HG02678 (cell line): ENCODE measurements around the gene DPEP3.
"Not testable (repeated sequence)": the region's sequence is repeated elsewhere in the genome, so short reads cannot be mapped to it uniquely, and the experiment has no call there.

ENCODE experiments used
- ATAC-seq: cut with Tn5 transposase; IDR thresholded peaks from one replicate; pipeline ENCODE4 v1.9.1; 2021; ENCODE audit warnings: mild to moderate bottlenecking, moderate library complexity; ENCODE audit not compliant: unreplicated experiment

The DPEP3 gene

DNA sequence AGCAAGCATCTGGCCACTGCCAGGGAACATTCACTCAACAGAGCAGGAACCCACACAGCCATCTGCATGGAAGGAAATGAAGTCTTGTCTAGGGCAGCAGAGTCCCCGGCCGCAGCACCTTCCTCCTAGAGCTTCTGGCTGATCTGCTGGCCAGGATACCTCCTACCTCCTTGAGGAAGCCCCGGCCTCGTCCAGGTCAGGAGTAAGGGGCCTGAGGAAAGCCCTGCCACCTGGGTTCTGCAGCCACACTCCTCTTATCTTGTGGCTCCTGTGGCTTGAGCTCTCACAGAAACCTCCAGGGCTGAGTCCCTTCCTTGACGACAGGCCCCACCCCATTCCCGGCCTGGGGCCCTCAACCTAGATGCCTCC, 13.7 kb upstream of the DPEP3 start:
- ATAC-seq = not testable (repeated sequence)

DNA sequence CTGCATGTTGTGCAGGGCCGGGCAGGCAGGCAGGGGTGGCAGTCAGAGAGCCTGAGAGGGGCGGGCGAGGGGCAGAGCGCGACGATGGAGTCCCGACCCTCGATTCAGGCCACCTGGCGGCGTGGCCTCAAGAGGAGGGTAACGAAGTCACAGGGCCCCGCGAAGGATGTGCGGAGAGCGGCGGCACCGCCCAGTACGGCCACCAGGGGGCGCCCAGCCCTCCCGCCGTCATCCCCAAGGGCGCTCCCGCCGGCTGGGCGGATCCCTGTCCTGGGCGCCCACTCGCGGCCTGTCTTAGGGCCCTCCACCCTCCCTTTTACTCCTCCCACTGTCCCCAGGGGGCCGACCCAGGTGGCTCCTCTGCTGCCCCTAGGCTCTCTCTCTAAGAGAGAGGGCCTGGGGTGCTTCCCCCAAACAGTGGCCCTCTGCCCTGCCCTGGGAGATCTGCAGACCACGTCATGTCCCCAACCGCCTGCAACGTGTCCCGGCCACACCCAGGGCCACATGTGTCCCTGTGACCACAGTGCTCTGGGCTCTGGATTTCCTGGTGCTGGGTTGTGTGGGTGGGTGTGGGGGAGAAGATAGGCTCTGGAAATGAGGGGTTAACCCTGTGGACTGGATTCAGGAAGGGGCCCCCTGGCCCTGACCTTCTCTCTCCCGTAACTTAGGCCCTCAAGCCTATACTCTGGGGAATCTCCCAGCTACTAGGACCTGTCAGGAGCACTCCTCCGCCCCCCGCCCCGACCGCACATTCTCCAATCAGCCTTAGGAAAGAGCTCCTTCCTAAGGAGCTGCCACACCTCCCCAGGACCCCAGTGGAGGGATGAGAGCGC, 13.1 kb upstream of the DPEP3 start:
- ATAC-seq = peak; percentile 73

GRCh38 chr16:67992661-67993206, 12.4 kb upstream of the DPEP3 start:
- ATAC-seq = no peak

DNA sequence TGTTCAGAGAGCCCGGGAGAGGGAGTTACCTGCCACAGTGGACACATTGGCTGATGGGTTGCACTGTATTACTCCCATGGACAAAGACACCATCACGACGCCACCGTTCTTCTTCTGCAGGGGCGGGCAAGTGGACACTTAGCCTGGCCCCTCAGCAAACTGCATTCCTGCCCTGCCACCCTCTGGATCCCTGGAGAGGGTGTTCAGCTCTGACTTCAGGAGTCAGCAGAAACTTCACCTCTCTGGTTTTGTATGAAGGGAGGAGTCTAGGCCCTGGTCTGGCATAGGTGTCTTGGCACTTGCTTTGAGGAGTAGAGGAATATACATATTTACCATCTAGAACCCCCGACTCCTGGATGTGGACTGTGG, 9.7 kb upstream of the DPEP3 start:
- ATAC-seq = no peak

GRCh38 chr16:67989322-67990017, 9.2 kb upstream of the DPEP3 start:
- ATAC-seq = no peak

DNA sequence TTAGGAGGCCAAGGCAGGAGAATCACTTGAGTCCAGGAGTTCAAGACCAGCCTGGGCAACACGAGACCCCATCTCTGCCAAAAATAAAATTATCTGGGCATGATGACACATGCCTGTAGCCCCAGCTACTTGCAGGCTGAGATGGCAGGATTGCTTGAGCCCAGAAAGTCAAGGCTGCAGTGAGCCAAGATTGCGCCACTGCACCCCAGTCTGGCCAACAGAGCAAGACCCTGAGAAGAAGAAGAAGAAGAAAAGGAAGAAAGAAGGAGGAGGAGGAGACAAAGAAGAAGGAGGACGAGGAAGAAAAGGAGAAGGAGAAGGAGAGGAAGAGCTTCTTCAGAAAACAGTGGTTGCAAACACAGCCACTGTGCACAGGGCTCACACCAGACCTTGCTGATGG, 8.4 kb upstream of the DPEP3 start:
- ATAC-seq = no peak

DNA sequence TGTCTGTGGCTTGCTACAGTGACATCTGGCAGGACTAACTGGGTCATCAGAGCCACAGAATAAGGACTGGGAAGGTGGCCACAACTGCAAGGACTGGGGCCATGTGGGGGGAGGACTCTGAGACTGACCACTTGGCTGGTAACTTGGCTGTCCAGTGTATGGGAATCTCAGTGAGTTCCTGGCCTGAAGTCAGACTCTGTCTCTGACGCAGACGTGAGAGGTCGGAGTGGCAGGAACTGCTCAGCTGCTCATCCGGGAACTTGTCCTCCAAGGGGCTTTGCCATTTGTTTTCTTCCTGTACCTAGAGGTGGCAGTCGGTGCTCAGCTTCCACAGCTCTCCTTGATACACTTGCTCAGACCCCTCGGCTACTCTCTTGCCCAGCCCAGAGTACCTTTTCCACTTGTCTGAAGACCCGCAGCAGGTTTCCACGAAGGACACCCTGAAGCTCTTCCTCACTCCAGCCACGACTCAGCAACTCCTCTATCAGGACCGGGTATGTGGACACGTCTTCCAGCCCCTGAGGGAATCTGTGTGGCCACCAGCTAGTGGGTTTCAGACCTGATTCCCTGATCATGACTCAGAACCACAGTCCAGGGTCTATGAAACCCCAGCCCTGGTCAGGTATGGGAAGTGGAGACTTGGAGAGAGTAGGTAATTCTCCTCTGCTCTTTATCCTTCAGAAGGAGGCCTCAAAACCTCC, 7.3 kb upstream of the DPEP3 start:
- ATAC-seq = no peak

- no peak for ATAC-seq
Measured at GRCh38 chr16:67986949-67987348, 6.7 kb upstream of the DPEP3 start.

DNA sequence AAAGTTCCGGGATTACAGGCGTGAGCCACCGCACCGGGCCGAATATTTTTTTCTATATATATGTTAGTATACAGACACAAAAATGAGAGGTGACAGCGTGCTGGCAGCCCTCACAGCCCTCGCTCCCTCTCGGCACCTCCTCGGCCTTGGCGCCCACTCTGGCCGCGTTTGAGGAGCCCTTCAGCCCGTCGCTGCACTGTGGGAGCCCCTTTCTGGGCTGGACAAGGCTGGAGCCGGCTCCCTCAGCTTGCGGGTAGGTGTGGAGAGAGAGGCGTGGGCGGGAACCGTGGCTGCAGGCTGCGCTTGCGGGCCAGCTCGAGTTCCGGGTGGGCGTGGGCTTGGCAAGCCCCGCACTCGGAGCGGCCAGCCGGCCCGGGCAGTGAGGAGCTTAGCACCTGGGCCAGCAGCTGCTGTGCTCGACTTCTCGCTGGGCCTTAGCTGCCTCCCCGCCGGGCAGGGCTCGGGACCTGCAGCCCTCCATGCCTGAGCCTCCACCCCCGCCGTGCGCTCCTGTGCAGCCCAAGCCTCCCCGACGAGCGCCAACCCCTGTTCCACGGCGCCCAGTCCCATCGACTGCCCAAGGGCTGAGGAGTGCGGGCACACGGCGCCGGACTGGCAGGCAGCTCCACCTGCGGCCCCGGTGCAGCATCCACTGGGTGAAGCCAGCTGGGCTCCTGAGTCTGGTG, 1.9 kb upstream of the DPEP3 start:
- no peak for ATAC-seq

DNA sequence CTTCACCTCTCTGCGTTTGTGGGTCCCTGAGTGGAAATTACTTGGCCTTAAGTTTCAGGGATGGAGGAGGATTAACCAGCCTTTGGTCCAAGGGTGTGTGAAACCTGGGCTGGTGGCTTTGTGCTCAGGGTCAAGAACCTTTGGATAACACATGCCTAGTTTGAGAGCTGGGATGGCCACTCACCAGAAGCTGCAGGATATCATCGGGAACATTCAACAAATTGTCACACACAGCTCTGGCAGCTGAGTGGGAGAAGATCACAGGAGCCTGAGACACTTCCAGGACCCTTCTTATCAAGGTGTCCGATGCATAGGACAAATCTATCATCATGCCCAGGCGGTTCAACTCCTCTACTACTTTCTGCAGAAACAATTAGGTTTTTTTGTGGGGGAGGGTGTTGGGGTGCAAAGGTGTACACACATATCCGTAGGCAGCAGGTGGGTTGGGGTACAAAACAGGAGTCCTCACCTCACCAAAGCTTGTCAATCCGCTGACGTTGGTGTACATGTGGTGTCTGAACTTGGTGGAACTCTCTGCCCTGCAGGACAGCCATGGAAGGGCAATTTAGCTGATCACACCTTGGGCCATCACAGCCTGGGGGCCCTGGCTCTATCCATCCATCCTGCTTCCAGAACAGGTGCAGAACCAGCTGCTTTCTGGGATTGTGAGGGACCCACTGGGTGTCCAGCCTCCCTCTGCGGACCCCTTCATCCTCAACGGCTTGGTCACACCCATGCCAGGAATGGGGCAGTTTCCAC, 2.7 kb downstream of the DPEP3 start:
- ATAC-seq = no peak

DNA sequence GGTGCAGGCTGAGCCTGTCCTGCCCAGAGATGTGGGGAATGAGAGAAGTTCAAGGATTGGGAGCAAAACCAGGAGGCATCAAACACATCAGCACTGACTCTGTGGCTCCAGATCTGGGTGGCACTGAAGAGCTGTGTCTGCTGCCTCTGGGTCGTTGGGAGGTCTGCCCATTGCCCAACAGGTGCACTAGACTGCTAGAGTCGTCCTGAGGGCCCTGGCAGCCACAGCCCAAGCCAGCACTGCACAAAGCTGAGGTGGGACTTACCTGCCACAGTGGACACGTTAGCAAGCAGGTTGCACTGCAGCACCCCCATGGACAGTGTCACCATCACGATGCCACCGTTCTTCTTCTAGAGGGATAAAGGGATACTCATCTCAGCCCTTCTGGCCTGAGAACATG, 3.3 kb downstream of the DPEP3 start:
- no peak for ATAC-seq

- ATAC-seq = no peak
Measured at GRCh38 chr16:67976205-67976604, 4.1 kb downstream of the DPEP3 start.

DNA sequence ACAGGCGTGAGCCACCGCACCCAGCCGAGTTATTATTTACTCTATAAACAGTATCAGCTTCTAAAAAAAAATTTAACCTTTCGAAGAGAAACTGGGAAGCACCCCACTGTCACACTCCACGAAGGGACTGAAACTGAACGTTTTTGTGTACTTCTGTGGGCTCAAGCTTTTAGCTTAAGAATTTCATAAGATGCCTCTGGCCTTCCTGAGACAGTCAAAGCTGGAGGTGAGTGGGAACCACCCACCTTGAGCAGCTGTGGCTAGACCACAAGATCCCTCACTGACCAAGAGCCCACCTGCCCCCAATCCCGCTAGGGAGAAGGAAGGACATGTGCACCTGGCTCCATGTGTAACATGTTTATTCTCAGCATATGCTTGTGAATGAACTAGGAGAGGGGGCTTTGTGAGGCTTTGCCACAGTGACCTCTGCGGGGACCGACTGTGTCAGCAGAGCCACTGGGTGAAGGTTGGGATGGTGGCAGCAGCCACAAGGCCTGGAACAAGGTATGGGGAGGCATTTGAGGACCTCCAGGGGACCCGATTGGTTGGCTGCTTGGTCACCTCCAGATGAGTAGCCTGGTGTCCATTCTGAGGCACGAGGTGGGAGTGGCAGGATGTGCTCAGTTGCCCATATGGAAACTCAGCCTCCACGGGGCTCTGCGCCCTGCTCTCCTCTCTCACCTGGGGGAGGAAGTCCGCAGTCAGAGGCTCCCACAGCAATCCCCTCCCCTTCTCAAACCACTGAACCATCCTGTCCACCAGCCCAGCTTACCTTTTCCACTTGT, 4.8 kb downstream of the DPEP3 start:
- ATAC-seq = no peak

DNA sequence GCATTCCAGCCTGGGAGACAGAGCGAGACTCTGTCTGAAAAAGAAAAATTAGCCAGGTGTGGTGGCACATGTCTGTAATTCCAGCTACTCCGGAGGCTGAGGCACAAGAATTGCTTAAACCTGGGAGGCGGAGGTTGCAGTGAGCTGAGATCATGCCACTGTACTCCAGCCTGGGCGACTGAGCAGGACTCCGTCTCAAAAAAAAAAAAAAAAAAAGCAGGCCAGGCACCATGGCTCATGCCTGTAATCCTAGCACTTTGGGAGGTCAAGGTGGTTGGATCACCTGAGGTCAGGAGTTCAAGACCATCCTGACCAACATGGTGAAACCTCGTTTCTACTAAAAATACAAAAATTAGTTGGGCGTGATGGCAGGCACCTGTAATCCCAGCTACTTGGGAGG, 8.0 kb downstream of the DPEP3 start:
- ATAC-seq = not testable (repeated sequence)

DNA sequence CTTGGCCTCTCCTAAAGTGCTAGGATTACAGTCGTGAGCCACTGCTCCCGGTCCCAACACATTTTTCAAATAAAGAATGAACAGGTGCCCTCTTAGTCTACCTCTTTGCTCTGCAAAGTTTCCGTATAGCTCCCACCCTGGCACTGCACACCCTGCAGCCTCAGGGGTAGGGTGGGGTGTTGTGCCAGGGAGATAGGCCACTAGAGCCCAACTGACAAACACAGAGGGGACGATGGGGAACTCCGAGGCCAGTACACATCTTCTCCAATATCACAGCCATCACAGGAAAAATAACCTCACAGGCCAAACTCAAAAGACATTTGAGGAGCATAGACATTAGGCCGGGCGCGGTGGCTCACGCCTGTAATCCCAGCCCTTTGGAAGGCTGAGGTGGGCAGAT, 9.2 kb downstream of the DPEP3 start:
- ATAC-seq = no peak

DNA sequence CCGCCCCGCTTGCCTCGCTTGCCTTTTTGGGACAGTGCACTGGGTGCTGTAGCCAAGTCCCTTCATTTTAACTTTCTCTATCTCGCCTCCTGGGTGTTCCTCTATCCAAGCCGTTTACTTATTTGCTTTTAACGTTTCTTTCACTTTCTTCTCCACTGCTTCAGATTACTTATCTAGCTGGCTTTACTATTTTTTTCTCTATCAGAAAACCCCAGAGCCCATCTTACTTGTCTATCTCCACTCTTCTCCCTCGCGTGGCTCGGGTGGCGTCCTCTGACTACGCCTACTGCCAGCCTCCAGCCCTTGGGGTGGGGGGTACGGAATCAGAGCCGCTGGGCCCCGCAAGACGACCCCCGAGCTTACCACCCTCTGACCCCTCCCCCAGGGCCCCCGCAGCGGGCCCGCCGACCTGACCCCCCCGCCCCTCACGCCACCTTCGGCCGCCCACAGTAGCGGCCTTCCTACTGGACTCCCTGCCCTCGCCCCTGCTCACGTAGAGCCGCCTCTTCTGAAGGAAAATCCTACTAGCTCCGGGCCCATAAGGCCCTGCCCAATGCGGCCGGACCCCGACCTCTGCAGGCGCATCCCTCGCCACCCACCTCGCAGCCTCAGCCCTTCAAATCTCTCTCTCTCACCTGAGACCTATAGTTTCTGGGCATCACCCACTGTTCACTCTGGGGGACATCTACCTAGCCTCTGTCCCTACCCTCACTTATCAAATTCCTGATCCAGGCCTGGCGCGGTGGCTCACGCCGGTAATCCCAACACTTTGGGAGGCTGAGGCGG, 10.9 kb downstream of the DPEP3 start:
- no peak for ATAC-seq

DNA sequence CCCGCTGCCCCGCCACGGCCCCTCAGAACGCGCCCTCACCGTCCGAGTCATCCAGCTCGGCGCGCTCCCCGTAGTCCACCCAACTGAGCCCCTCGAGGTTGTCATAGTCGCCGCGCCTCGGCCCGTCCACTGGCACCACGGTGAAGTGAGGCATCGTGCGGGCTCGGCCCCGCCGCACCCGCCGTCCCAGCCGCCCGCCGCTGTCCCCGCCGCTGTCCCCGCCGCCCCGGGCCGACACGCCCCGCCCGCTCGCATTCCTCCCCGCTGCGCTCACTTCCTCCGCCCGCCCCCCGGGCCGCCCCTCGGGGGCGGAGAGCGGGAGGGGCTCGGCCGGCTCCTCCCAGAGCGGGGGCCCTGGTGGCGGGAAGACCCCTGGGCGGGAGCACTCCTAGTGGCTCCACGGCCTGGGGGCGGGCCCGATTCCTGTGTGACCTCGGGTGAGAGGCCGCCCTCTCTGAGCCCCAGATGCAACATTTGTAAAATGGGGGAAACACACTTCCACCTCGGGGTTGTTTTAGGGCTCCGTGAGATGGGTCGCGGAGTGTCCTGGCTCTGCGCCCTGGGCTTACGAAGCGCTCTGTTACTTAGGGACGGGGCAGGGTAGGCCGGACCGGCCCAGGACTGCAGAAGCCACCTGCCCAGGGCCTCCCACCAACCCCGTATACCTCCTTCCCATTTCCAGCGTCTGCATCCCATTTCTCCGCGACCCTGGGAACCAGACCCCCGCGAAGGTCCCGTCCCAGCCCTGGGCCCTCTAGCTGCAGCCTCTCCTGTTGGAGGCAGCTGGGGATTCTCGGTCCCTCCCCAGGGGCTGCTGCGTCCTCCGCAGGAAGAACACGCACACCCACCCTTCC, 11.7 kb downstream of the DPEP3 start, which contains the start of gene SLC12A4:
Gene SLC12A4 (minus strand): TSS at position 238 of the 854 bp plus-strand sequence. CDS start 84 bp downstream, at position 154.
- peak; percentile 88 for ATAC-seq

DNA sequence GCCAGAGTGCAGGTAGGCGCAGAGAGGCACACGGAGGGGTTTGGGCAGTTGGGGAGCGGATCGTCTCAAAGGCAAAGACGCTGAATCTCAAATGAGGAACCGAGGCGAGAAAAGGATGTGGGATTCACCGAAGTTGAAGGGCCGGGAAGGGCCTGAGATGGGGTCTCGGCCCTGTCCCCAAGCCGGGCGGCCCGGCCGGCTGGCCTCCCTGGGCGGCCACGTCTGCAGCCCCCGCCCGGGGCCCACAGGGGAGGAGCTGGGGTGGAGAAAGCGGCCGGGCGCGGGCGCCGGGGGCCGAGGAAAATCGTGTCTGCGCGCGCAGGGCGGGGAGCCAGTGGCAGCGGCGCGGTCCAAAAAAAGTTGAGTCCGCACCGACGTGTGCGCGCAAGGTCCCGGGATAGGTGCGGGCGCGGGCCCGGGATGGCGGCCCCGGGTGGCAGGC, 12.3 kb downstream of the DPEP3 start:
- peak; percentile 24 for ATAC-seq
